Activated CD4-positive, alpha-beta T cell treated with anti-CD3 and anti-CD28 coated beads, Interleukin-2, amount 10 ng/mL, durations not matched to agents 24 days and 14 days (primary cell): ENCODE results near the gene ACSBG1. TPM values are rescaled to one million over a fixed set of nuclear protein-coding genes. Genes with fewer than 3 reads are reported as not detected.

Experiments used
- DNase-seq: peaks from one replicate; pipeline ENCODE4 v3.0.0; 2022
- H3K27ac Mint-ChIP-seq: one replicate; pipeline ENCODE4 v1.8.0; 2022; ENCODE audit warnings: mild to moderate bottlenecking, mixed read lengths
- H3K27me3 Mint-ChIP-seq: one replicate; pipeline ENCODE4 v1.8.0; 2022; ENCODE audit warnings: mixed read lengths
- H3K36me3 Mint-ChIP-seq: one replicate; pipeline ENCODE4 v1.8.0; 2022; ENCODE audit warnings: low read depth, mild to moderate bottlenecking, mixed read lengths
- H3K4me1 Mint-ChIP-seq: one replicate; pipeline ENCODE4 v1.8.0; 2021; ENCODE audit warnings: mixed read lengths
- H3K4me3 Mint-ChIP-seq: one replicate; pipeline ENCODE4 v1.8.0; 2022; ENCODE audit warnings: mild to moderate bottlenecking, moderate library complexity, mixed read lengths
- H3K9me3 Mint-ChIP-seq: one replicate; pipeline ENCODE4 v1.8.0; 2021; ENCODE audit warnings: mixed read lengths
- intact Hi-C: fragments of 100-400 bp; cut with micrococcal nuclease; formaldehyde crosslinking; loops from one replicate; pipeline ENCODE4 v1.15.1; 2023
- total RNA-seq: library from RNA; stranded (reverse); gene quantifications from 2 replicates; pipeline ENCODE4 v1.2.3, GENCODE V29; 2022

Gene ACSBG1
- total RNA-seq, 1 donor from 2014 or later: not detected

GRCh38 chr15:78223396-78224022 is 10.9 kb downstream of the ACSBG1 start:
- DNase-seq: no peak
- peaks cover 12% of the 10 kb centered on the region for H3K27me3 Mint-ChIP-seq
- H3K9me3 Mint-ChIP-seq: peaks cover 3% of the 10 kb centered on the region
- H3K4me3 Mint-ChIP-seq: no peak overlapping the region
- peaks cover 2% of the 10 kb centered on the region for H3K4me1 Mint-ChIP-seq
- intact Hi-C loops: no loop called here
- H3K36me3 Mint-ChIP-seq: no peaks in the 10 kb centered on the region
- H3K27ac Mint-ChIP-seq: no peak overlapping the region

DNA sequence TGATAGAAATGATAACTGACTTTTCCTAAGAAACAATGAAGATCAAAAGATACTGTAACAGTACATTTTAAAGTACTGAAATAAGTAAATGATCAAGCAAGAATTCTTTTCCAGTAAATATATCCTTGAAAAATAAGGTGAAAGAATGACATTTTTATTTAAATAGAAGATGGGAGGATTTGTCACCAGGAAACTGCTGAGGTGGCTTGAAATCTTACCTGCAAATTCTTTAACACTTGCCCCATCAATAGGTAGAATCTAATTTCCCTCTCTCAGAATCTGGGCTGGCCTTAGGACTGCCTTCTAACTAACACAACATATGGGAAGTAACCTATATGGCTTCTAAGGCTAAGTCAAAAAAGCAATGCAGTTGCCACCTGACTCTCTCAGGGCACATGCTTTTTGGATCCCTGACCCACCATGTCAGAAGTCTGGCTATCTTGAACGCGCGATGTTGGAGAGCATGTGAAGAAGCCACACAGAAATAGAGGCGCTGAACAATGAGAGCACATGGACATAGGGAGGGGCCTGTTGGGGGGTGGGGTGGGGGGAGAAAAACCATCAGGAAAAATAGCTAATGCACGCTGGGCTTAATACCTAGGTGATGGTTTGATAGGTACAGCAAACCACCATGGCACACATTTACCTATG is 11.5 kb downstream of the ACSBG1 start:
- Mint-ChIP-seq H3K9me3 (peaks cover 3% of the 10 kb centered on the region), H3K27ac (no peak overlapping the region)

GRCh38 chr15:78220713-78221112 is 13.7 kb downstream of the ACSBG1 start:
- peaks cover 1% of the 10 kb centered on the region for H3K9me3 Mint-ChIP-seq
- no peaks in the 10 kb centered on the region for H3K36me3 Mint-ChIP-seq
- intact Hi-C loops: no loop called here
- H3K27ac Mint-ChIP-seq: no peak overlapping the region
- no peak overlapping the region for H3K4me3 Mint-ChIP-seq
- no peak for DNase-seq
- peaks cover under 1% of the 10 kb centered on the region for H3K4me1 Mint-ChIP-seq
- H3K27me3 Mint-ChIP-seq: peaks cover 9% of the 10 kb centered on the region

More for the DNA sequence above, 11.5 kb downstream of the ACSBG1 start:
- no peak for DNase-seq
- Mint-ChIP-seq H3K27me3 (peaks cover 12% of the 10 kb centered on the region), H3K4me3 (no peak overlapping the region), H3K4me1 (peaks cover 2% of the 10 kb centered on the region), H3K36me3 (no peaks in the 10 kb centered on the region)
- intact Hi-C loops: no loop called here

DNA sequence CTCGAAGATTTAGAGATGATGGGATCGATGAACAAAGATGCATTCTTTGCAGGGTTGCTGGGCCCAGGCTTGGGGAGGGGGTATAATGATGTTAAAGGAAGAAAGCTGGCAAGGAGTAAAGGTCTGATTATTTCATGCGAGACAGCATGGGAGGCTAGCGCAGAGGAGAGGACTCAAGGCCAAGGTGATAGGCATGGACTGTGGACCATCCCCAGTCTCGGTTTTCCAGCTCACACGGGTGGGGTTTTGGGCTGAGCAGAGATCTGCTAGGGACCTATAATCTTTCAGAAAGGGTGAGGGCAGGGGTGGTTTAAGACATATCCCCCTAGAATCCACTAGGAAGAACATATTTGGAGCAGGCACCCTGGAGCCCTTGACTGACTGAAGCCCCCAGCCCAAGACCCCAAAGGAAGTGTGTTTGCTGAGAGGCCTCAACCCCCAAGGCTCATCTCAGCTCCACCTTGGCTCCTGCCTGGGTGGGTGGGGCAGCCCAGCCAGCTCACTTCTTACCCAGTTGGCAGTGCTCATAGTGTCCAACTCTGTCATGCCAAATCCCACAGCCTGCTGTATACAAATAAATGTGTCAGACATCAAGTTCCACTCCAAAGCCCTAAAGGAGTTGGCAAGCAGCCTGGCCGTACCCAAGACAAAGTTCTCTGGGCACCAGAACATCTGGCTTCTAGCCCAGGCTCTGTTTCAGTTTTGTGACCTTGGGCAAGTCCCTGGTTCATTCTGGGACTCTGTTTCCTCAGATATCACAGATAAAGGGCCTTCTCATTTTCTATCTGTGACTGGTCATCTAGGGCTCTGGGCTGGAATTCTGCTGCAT is 17.9 kb downstream of the ACSBG1 start:
- no peak overlapping the region for H3K4me3 Mint-ChIP-seq

DNA sequence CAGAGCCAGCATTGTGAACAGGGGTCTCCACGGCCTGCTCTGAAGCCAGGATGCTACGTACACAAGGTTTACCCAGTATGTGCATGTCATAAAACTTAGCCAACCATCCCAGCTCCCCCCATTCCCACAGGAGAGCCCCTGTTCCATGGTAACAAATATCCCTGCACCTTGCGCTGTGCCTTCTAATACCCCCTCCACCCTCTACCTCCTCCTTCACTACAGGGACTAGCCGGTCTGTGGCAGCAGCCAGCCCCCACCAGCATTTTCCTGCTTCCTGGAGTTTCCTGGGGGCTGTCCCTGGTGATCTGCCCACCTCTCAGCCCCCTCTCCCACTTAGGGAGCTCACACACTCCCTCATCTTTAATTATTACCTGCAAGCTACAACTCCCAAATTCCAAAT is 20.4 kb downstream of the ACSBG1 start:
- intact Hi-C loops: no loop called here
- Mint-ChIP-seq H3K4me3 (no peak overlapping the region), H3K27ac (no peak overlapping the region), H3K36me3 (no peaks in the 10 kb centered on the region), H3K9me3 (no peaks in the 10 kb centered on the region), H3K27me3 (peaks cover 8% of the 10 kb centered on the region), H3K4me1 (no peaks in the 10 kb centered on the region)
- DNase-seq: no peak

More for the DNA sequence above, 17.9 kb downstream of the ACSBG1 start:
- Mint-ChIP-seq H3K9me3 (no peaks in the 10 kb centered on the region), H3K27ac (no peak overlapping the region), H3K4me1 (no peaks in the 10 kb centered on the region), H3K36me3 (no peaks in the 10 kb centered on the region), H3K27me3 (peaks cover 14% of the 10 kb centered on the region)
- intact Hi-C loops: no loop called here
- DNase-seq: no peak

DNA sequence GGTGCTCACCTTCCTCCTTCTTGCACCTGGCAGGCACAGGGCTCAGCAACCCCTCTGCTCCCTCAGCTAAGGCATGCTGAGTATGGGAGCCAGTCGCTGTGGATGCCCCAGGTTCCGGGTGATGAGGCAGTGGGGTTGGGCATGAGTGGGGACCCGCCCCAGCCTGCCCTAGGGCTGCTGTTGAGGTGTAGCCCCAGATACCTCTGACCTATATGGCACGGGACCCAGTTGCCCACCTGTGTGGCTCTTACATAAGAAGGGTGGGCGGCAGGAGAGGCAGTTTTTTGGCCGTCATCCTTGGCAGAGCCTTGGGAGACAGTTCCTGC is 21.0 kb downstream of the ACSBG1 start:
- no peak overlapping the region for H3K4me3 Mint-ChIP-seq
- no peak for DNase-seq
- no peaks in the 10 kb centered on the region for H3K9me3 Mint-ChIP-seq
- peaks cover 8% of the 10 kb centered on the region for H3K27me3 Mint-ChIP-seq
- H3K4me1 Mint-ChIP-seq: no peaks in the 10 kb centered on the region
- no peaks in the 10 kb centered on the region for H3K36me3 Mint-ChIP-seq
- intact Hi-C loops: no loop called here
- no peak overlapping the region for H3K27ac Mint-ChIP-seq

DNA sequence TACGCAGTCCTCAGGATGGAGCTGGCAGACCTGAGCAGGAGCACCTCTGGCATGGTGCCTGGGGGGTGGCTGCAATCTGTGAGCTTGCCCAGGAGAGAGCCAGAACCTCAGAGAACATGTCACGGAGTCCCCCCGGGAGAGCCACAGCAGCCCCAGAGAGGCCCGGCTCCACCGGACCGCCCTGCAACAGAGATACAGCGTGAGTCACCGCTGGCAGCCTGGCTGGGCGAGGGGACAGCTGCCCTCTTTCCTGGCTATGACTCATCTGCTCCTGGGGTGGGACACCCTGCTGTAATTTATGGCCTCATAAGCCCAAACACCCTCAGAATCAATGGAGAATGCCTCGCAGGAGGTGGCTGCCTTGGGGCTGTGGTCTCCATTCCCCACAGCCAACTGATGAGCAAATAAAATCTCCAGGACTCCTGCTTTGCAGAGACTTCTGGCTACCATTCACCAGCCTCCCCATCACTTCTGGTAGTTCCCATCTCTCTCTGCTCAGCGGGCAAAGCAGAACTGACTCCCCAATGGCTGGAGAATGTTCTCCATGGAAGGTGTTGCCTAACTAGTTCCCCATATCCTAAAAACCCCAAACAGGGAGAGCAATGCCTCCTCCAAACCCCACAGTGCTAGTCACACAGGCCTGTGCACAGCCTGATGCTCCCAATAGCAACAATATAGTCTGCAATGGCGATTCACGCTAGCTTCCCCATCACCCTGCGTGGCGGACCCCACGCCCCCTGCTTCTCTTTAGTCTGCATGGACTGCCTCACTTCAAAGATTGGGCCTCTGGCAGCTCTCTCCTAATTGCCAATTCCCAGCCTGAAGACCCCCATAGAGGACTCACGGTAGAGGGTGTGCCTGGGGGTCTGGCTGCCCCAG is 21.6 kb downstream of the ACSBG1 start:
- intact Hi-C loops: no loop called here
- no peaks in the 10 kb centered on the region for H3K9me3 Mint-ChIP-seq
- no peak overlapping the region for H3K27ac Mint-ChIP-seq
- H3K4me3 Mint-ChIP-seq: no peak overlapping the region
- no peaks in the 10 kb centered on the region for H3K36me3 Mint-ChIP-seq
- no peaks in the 10 kb centered on the region for H3K4me1 Mint-ChIP-seq
- no peak for DNase-seq
- peaks cover 8% of the 10 kb centered on the region for H3K27me3 Mint-ChIP-seq

- intact Hi-C loops: no loop called here
- H3K36me3 Mint-ChIP-seq: no peaks in the 10 kb centered on the region
- no peaks in the 10 kb centered on the region for H3K9me3 Mint-ChIP-seq
- H3K4me3 Mint-ChIP-seq: no peak overlapping the region
- no peak for DNase-seq
- H3K4me1 Mint-ChIP-seq: no peaks in the 10 kb centered on the region
- peaks cover 8% of the 10 kb centered on the region for H3K27me3 Mint-ChIP-seq
- H3K27ac Mint-ChIP-seq: no peak overlapping the region
Observed at GRCh38 chr15:78212008-78212407, 22.4 kb downstream of the ACSBG1 start.

DNA sequence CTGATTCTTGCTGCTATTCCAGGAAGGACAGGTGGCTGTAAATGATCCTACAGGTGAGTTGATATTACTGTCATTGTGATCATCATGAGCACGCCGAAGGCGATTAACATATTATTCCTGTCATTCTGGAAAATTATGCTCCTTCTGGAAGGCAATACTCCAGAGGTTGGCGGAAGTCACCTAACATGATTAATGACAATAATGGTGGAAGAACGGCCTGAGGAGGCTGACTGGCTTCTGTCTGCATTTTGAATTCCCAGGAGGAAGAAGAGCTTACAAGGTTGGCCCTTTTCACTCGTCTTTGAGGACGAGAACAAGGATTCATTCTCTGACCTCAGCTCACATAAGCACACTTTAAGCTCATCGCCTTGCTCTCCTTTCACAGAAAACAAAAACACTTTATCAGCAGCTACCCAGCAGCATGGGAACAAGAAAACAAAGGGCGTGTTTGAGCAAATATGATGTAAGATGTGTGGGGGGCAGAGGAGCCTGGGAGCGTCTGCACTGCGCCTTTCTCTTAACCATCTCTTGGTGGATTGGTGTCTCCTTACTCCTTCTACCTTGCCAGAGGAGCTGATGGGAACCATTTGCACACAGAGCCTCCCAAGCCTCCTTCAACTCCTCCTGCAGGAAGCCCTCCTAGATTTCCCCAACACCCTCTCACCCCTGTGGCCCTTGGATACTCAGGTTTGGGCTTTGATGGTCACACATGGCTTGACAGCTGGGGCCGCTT is 23.0 kb downstream of the ACSBG1 start:
- no peaks in the 10 kb centered on the region for H3K4me1 Mint-ChIP-seq
- no peaks in the 10 kb centered on the region for H3K36me3 Mint-ChIP-seq
- intact Hi-C loops: no loop called here
- no peak overlapping the region for H3K4me3 Mint-ChIP-seq
- DNase-seq: no peak
- H3K9me3 Mint-ChIP-seq: no peaks in the 10 kb centered on the region
- no peak overlapping the region for H3K27ac Mint-ChIP-seq
- H3K27me3 Mint-ChIP-seq: peaks cover 8% of the 10 kb centered on the region

- DNase-seq: no peak
- no peak overlapping the region for H3K27ac Mint-ChIP-seq
- H3K4me3 Mint-ChIP-seq: no peak overlapping the region
- no peaks in the 10 kb centered on the region for H3K4me1 Mint-ChIP-seq
- H3K36me3 Mint-ChIP-seq: no peaks in the 10 kb centered on the region
- H3K27me3 Mint-ChIP-seq: peaks cover 8% of the 10 kb centered on the region
- intact Hi-C loops: no loop called here
- no peaks in the 10 kb centered on the region for H3K9me3 Mint-ChIP-seq
Observed at GRCh38 chr15:78210349-78210717, 24.0 kb downstream of the ACSBG1 start.

GRCh38 chr15:78209646-78210348 is 24.6 kb downstream of the ACSBG1 start:
- no peak for DNase-seq
- no peaks in the 10 kb centered on the region for H3K4me1 Mint-ChIP-seq
- no peak overlapping the region for H3K4me3 Mint-ChIP-seq
- H3K27me3 Mint-ChIP-seq: peaks cover 5% of the 10 kb centered on the region
- H3K36me3 Mint-ChIP-seq: no peaks in the 10 kb centered on the region
- intact Hi-C loops: no loop called here
- H3K27ac Mint-ChIP-seq: no peak overlapping the region
- no peaks in the 10 kb centered on the region for H3K9me3 Mint-ChIP-seq

- intact Hi-C loops: no loop called here
- no peak overlapping the region for H3K27ac Mint-ChIP-seq
- no peaks in the 10 kb centered on the region for H3K9me3 Mint-ChIP-seq
- H3K4me1 Mint-ChIP-seq: no peaks in the 10 kb centered on the region
- peaks cover 3% of the 10 kb centered on the region for H3K27me3 Mint-ChIP-seq
- DNase-seq: no peak
- H3K4me3 Mint-ChIP-seq: no peak overlapping the region
- no peaks in the 10 kb centered on the region for H3K36me3 Mint-ChIP-seq
Observed at GRCh38 chr15:78208887-78209645, 25.3 kb downstream of the ACSBG1 start.
